Measurements from ENCODE around the gene GCN1. TPM values are rescaled to one million over a fixed set of nuclear protein-coding genes. Genes with fewer than 3 reads are reported as not detected.

GCN1 gene
- polyA plus RNA-seq, 1 donor (not counting 4 experiments of a cell fraction or from before 2014, with no cell fraction given), result 34.1 TPM

- Histone ChIP-seq H4K20me1 (ENCODE audit: control insufficient read depth, extremely low read depth, insufficient read depth, low read length) (peaks cover 10% of the 10 kb centered on the region), H3K27me3 (ENCODE audit: control insufficient read depth, extremely low read depth, insufficient read depth, low read length) (no peaks in the 10 kb centered on the region), H3K79me2 (ENCODE audit: control insufficient read depth, insufficient read depth, low read length) (peaks cover 89% of the 10 kb centered on the region), H3K27ac (ENCODE audit: control insufficient read depth, insufficient read depth, low read length) (no peak overlapping the region), H3K4me3 (ENCODE audit: control insufficient read depth in 2 of 3, extremely low read depth in 1 of 3, insufficient read depth in 2 of 3, low read depth in 1 of 3, low read length in 3 of 3) (no peak overlapping the region), H3K4me2 (ENCODE audit: control insufficient read depth, extremely low read depth, insufficient read depth, low read depth, low read length) (no peak overlapping the region), H3K36me3 (ENCODE audit: control insufficient read depth in 2 of 2, extremely low read depth in 1 of 2, insufficient read depth in 2 of 2, low read length in 2 of 2) (peaks cover 10 to 14% of the 10 kb centered on the region in 2 experiments), H3K9ac (ENCODE audit: control insufficient read depth, extremely low read depth, insufficient read depth, low read length) (no peak overlapping the region), H3K9me3 (ENCODE audit: control insufficient read depth, low read depth, low read length) (no peaks in the 10 kb centered on the region), H3K4me1 (ENCODE audit: control insufficient read depth, extremely low read depth, insufficient read depth, low read length) (peaks cover 2% of the 10 kb centered on the region), H3K9me1 (ENCODE audit: control insufficient read depth, extremely low read depth, insufficient read depth, low read length) (no peaks in the 10 kb centered on the region), H2AFZ (ENCODE audit: control insufficient read depth, low read length) (no peak overlapping the region)
- FAIRE-seq, result no peak
- DNase-seq (ENCODE audit: low read depth, low spot score), result no peak
- dilution Hi-C loops (cut with MboI; ENCODE audit: extremely low pct_ligation_motif_present, low sequenced_read_pairs), result no loop called here
- TF ChIP-seq CTCF (optimal IDR thresholded peaks at IDR 0.05 in 1 of 3, IDR thresholded peaks at IDR 0.05 in 1 of 3, conservative IDR thresholded peaks at IDR 0.05 in 1 of 3; ENCODE audit: extremely low read depth in 1 of 3, insufficient read depth in 2 of 3, low read length in 3 of 3), result no peak
- TF ChIP-seq EZH2 (IDR thresholded peaks at IDR 0.05; ENCODE audit: low read length), result no peak
These were observed 84.8 kb downstream of the GCN1 start for GRCh38 chr12:120109570-120110267.

GRCh38 chr12:120106151-120106550 lies 88.4 kb downstream of the GCN1 start:
- peaks cover 87% of the 10 kb centered on the region for H3K79me2 ChIP-seq (ENCODE audit: control insufficient read depth, insufficient read depth, low read length)
- peaks cover 22% of the 10 kb centered on the region for H3K4me1 ChIP-seq (ENCODE audit: control insufficient read depth, extremely low read depth, insufficient read depth, low read length)
- H3K9ac ChIP-seq (ENCODE audit: control insufficient read depth, extremely low read depth, insufficient read depth, low read length), result no peak overlapping the region
- TF ChIP-seq EZH2 (IDR thresholded peaks at IDR 0.05; ENCODE audit: low read length) (no peak), CTCF (optimal IDR thresholded peaks at IDR 0.05 in 1 of 3, IDR thresholded peaks at IDR 0.05 in 1 of 3, conservative IDR thresholded peaks at IDR 0.05 in 1 of 3; ENCODE audit: extremely low read depth in 1 of 3, insufficient read depth in 2 of 3, low read length in 3 of 3) (no peak)
- H3K27ac ChIP-seq (ENCODE audit: control insufficient read depth, insufficient read depth, low read length), result no peak overlapping the region
- H3K9me3 ChIP-seq (ENCODE audit: control insufficient read depth, low read depth, low read length), result no peaks in the 10 kb centered on the region
- H3K4me2 ChIP-seq (ENCODE audit: control insufficient read depth, extremely low read depth, insufficient read depth, low read depth, low read length), result no peak overlapping the region
- peaks cover 26% of the 10 kb centered on the region for H4K20me1 ChIP-seq (ENCODE audit: control insufficient read depth, extremely low read depth, insufficient read depth, low read length)
- peaks cover 2% of the 10 kb centered on the region for H3K9me1 ChIP-seq (ENCODE audit: control insufficient read depth, extremely low read depth, insufficient read depth, low read length)
- DNase-seq (ENCODE audit: low read depth, low spot score), result no peak
- H3K27me3 ChIP-seq (ENCODE audit: control insufficient read depth, extremely low read depth, insufficient read depth, low read length), result no peaks in the 10 kb centered on the region
- FAIRE-seq, result no peak
- dilution Hi-C loops (cut with MboI; ENCODE audit: extremely low pct_ligation_motif_present, low sequenced_read_pairs), result no loop called here
- H3K4me3 ChIP-seq (ENCODE audit: control insufficient read depth in 2 of 3, extremely low read depth in 1 of 3, insufficient read depth in 2 of 3, low read depth in 1 of 3, low read length in 3 of 3), result no peak overlapping the region
- no peak overlapping the region for H2AFZ ChIP-seq (ENCODE audit: control insufficient read depth, low read length)
- peaks cover 19 to 26% of the 10 kb centered on the region in 2 experiments for H3K36me3 ChIP-seq (ENCODE audit: control insufficient read depth in 2 of 2, extremely low read depth in 1 of 2, insufficient read depth in 2 of 2, low read length in 2 of 2)
